Gastrocnemius medialis (tissue), 4 donors: Measurements from ENCODE around the gene OR4N5. TPM values are rescaled to one million over a fixed set of nuclear protein-coding genes. Genes with fewer than 3 reads are reported as not detected.

ENCODE experiments used
- ATAC-seq, 2 donors: fragments of 150-250 bp; one replicate each; pipeline ENCODE4 v1.9.1; 2016
- DNase-seq, 2 donors: peaks; one replicate each; pipeline ENCODE4 v3.0.0-alpha.2; 2019
- H3K27ac ChIP-seq, 4 donors: fragments of 200-600 bp; sonication (generic); 1 replicate in 1 of 4; 2 replicates in 3 of 4; pipeline ENCODE4 v1.5.1; 2016 to 2018; ENCODE audit warnings: mild to moderate bottlenecking in 2 of 4, moderate library complexity in 1 of 4
- H3K27me3 ChIP-seq, 3 donors: fragments of 200-600 bp; sonication (generic) in 2 of 3; 1 replicate in 1 of 3; 2 replicates in 2 of 3; pipeline versions ENCODE4 v1.5.1 to v1.6.0; 2016 to 2019; ENCODE audit warnings: mild to moderate bottlenecking in 1 of 3, moderate library complexity in 1 of 3
- H3K36me3 ChIP-seq, 2 donors: fragments of 200-600 bp; sonication (generic) in 1 of 2; one replicate each; pipeline ENCODE4 v1.5.1; 2017 to 2018
- H3K4me1 ChIP-seq, 2 donors: fragments of 200-600 bp; sonication (generic) in 1 of 2; one replicate each; pipeline ENCODE4 v1.5.1; 2016 to 2017; ENCODE audit warnings: mild to moderate bottlenecking in 2 of 2
- H3K4me3 ChIP-seq, 4 donors: fragments of 200-600 bp; sonication (generic) in 3 of 4; 1 replicate in 1 of 4; 2 replicates in 3 of 4; pipeline ENCODE4 v1.5.1; 2016 to 2019; ENCODE audit warnings: mild to moderate bottlenecking in 2 of 4
- H3K9me3 ChIP-seq, 3 donors: fragments of 200-600 bp; sonication (generic) in 2 of 3; 1 replicate in 1 of 3; 2 replicates in 2 of 3; pipeline ENCODE4 v1.5.1; 2016 to 2019
- POLR2A ChIP-seq, 2 donors: fragments of 450-650 bp; IDR thresholded peaks; one replicate each; pipeline ENCODE4 v1.6.1; 2017; ENCODE audit warnings: antibody characterized with exemption in 2 of 2, mild to moderate bottlenecking in 2 of 2, moderate library complexity in 2 of 2
- in situ Hi-C, 4 donors: fragments of 200-750 bp; cut with MboI; loops; one replicate each; pipeline versions ENCODE4 v1.15.0 to v1.8.0; 2017; ENCODE audit warnings: low sequenced_read_pairs in 4 of 4
- intact Hi-C: fragments of 100-400 bp; cut with DNase I; formaldehyde crosslinking; loops from one replicate; pipeline ENCODE4 v1.15.1; 2023; ENCODE audit warnings: low total_unique reads
- total RNA-seq, 4 donors: library from RNA; depleted of rRNA; stranded (reverse); fragments of >200 nt; gene quantifications; one replicate each; pipeline versions ENCODE4 v1.1.0 to v1.2.3, GENCODE V29; 2016
- TF ChIP-seq, protein P1 (sequence below), 5 experiments: fragments of 450-650 bp in 3 of 5; fragments of 200-600 bp in 2 of 5; sonication (generic) in 2 of 5; IDR thresholded peaks in 4 of 5; conservative IDR thresholded peaks in 1 of 5; 1 replicate in 4 of 5; 2 replicates in 1 of 5; pipeline ENCODE4 v1.5.1; 2016 to 2019; ENCODE audit warnings: antibody characterized with exemption in 5 of 5, mild to moderate bottlenecking in 3 of 5, moderate library complexity in 3 of 5

The OR4N5 gene
- total RNA-seq, 4 donors from 2014 or later: not detected

DNA sequence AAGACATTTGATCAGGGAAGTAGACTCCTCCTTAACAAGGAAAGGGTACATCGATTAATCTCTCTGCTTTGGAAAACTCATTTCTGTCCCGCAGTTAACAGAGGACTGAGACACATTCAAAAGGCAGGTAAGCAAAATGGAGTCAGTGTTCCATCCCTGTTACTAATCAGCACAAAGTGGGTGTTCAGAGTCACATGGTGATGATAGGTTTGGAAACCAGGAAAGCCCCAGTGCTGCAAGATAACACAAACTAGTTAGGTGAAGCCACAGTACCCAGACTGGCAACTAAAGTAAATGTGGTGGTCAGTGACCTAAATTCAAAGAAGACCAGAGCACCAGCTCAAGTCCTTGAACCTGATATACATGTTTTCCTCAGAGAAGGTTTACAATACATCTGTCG is 26.3 kb upstream of the OR4N5 start:
- Histone ChIP-seq H3K4me1 (no peaks in the 10 kb centered on the region), H3K4me3 (no peak overlapping the region), H3K36me3 (no peaks in the 10 kb centered on the region), H3K27ac (no peak overlapping the region), H3K27me3 (no peaks in the 10 kb centered on the region), H3K9me3 (no peaks in the 10 kb centered on the region)
- TF ChIP-seq POLR2A (IDR thresholded peaks at IDR 0.05): no peak
- TF ChIP-seq, protein P1, sequence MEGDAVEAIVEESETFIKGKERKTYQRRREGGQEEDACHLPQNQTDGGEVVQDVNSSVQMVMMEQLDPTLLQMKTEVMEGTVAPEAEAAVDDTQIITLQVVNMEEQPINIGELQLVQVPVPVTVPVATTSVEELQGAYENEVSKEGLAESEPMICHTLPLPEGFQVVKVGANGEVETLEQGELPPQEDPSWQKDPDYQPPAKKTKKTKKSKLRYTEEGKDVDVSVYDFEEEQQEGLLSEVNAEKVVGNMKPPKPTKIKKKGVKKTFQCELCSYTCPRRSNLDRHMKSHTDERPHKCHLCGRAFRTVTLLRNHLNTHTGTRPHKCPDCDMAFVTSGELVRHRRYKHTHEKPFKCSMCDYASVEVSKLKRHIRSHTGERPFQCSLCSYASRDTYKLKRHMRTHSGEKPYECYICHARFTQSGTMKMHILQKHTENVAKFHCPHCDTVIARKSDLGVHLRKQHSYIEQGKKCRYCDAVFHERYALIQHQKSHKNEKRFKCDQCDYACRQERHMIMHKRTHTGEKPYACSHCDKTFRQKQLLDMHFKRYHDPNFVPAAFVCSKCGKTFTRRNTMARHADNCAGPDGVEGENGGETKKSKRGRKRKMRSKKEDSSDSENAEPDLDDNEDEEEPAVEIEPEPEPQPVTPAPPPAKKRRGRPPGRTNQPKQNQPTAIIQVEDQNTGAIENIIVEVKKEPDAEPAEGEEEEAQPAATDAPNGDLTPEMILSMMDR (IDR thresholded peaks at IDR 0.05 in 4 of 5, conservative IDR thresholded peaks at IDR 0.05 in 1 of 5): no peak
- DNase-seq (no peak), ATAC-seq (no peak)
- intact Hi-C loops (no loop called here), in situ Hi-C loops (no loop called here)

DNA sequence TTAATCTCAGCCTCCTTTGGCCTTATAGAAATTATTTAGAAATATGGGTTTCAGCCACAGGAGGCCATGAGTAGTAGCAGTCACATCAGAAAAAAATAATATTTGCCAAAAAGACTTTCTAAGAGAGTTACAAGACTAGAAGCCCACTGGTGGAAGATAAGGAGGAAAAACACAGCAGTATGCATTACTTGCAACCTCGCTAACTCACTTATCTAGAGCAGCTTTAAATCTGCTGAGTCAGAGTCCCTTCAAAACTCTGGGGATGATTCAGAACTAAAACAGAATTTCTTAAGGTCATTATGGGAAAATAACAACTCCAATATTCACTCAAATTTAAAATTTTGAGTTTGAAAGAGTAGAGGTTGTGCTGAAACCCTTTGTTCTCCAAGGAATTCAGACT is 21.9 kb upstream of the OR4N5 start:
- in situ Hi-C loops (no loop called here), intact Hi-C loops (no loop called here)
- Histone ChIP-seq H3K4me1 (no peaks in the 10 kb centered on the region), H3K36me3 (no peaks in the 10 kb centered on the region), H3K27me3 (no peaks in the 10 kb centered on the region), H3K9me3 (no peaks in the 10 kb centered on the region), H3K4me3 (no peak overlapping the region), H3K27ac (no peak overlapping the region)
- TF ChIP-seq POLR2A (IDR thresholded peaks at IDR 0.05): no peak
- TF ChIP-seq, protein P1 (IDR thresholded peaks at IDR 0.05 in 4 of 5, conservative IDR thresholded peaks at IDR 0.05 in 1 of 5): no peak
- DNase-seq (no peak), ATAC-seq (no peak)

DNA sequence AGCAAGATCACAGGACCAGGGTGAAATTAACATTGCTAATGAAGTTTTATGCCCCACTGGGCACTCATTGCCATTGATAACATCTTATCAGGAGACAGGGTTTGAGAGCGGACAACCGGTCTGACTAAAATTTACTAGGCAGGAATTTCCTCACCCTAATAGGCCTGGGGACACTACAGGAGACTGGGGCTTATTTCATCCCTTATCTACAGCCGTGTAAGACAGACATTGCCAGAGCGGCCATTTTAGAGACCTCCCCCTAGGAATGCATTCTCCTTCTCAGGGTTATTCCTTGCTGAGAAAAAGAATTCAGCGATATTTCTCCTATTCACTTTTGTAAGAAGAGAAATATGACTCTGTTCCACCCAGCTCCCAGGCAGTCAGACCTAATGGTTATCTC is 19.8 kb upstream of the OR4N5 start:
- Histone ChIP-seq H3K27me3 (no peaks in the 10 kb centered on the region), H3K27ac (no peak overlapping the region), H3K4me3 (no peak overlapping the region), H3K36me3 (no peaks in the 10 kb centered on the region), H3K4me1 (no peaks in the 10 kb centered on the region), H3K9me3 (no peaks in the 10 kb centered on the region)
- TF ChIP-seq, protein P1 (IDR thresholded peaks at IDR 0.05 in 4 of 5, conservative IDR thresholded peaks at IDR 0.05 in 1 of 5): no peak
- no peak for TF ChIP-seq POLR2A (IDR thresholded peaks at IDR 0.05)
- ATAC-seq: no peak
- no peak for DNase-seq
- in situ Hi-C loops (no loop called here), intact Hi-C loops (no loop called here)

DNA sequence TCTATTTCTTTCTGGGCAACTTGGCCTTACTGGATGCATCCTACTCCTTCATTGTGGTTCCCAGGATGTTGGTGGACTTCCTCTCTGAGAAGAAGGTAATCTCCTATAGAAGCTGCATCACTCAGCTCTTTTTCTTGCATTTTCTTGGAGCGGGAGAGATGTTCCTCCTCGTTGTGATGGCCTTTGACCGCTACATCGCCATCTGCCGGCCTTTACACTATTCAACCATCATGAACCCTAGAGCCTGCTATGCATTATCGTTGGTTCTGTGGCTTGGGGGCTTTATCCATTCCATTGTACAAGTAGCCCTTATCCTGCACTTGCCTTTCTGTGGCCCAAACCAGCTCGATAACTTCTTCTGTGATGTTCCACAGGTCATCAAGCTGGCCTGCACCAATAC is 5.3 kb downstream of the OR4N5 start:
- Histone ChIP-seq H3K9me3 (no peaks in the 10 kb centered on the region), H3K27me3 (no peaks in the 10 kb centered on the region), H3K4me1 (no peaks in the 10 kb centered on the region), H3K36me3 (no peaks in the 10 kb centered on the region), H3K27ac (no peak overlapping the region), H3K4me3 (no peak overlapping the region)
- no peak for TF ChIP-seq POLR2A (IDR thresholded peaks at IDR 0.05)
- TF ChIP-seq, protein P1 (IDR thresholded peaks at IDR 0.05 in 4 of 5, conservative IDR thresholded peaks at IDR 0.05 in 1 of 5): no peak
- intact Hi-C loops: no loop called here
- no peak for ATAC-seq
- in situ Hi-C loops: no loop called here
- DNase-seq: no peak

DNA sequence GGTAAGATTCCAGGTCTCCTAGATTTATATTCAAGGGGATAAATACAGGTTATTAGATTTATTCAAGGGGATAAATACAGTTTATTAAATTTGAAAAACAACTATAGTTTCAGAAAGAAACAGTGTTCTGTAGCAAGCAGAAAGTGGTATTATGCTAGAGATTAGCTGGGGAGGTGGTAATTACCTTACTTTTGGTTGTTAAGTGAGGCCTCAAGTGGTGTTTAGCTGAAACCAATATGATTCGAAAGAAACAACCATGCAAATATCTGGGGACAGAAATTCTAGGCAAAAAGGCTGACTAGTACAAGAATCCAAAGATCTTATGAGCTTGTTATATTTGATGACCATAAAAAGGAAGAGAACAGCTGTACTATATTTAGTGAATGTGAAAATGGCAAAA is 6.2 kb downstream of the OR4N5 start:
- no peak for DNase-seq
- no peak for ATAC-seq
- no peak for TF ChIP-seq POLR2A (IDR thresholded peaks at IDR 0.05)
- H3K4me1 ChIP-seq: no peaks in the 10 kb centered on the region
- H3K4me3 ChIP-seq: no peak overlapping the region
- H3K27me3 ChIP-seq: no peaks in the 10 kb centered on the region
- H3K36me3 ChIP-seq: no peaks in the 10 kb centered on the region
- intact Hi-C loops: no loop called here
- H3K9me3 ChIP-seq: no peaks in the 10 kb centered on the region
- in situ Hi-C loops: no loop called here
- H3K27ac ChIP-seq: no peak overlapping the region
